ENCODE results near the gene DNAH9. TPM values are rescaled to one million over a fixed set of nuclear protein-coding genes. Genes with fewer than 3 reads are reported as not detected.

The DNAH9 gene
- total and polyA plus RNA-seq, 12 donors = 0.06 to 0.10 TPM; not detected in 10

GRCh38 chr17:11618861-11619566 is 20.7 kb downstream of the DNAH9 start:
- intact Hi-C loops (cut with DNase I) = loop anchor here in 1 of 10 donors (10.0 kb wide), 1 partner anchor 64 kb away; no protein-coding TSS in a partner anchor
- ATAC-seq (peak in 5 of 8 donors; percentile 19 to 65 (median 49)), DNase-seq (peak in 1 of 2 donors; percentile 47)
- Histone ChIP-seq H3K27ac (no peak overlapping the region), H3K36me3 (no peaks in the 10 kb centered on the region), H3K27me3 (peaks cover 0 to 10% (median 3%) of the 10 kb centered on the region in 7 donors), H3K9me3 (no peaks in the 10 kb centered on the region), H3K4me1 (peaks cover 0 to 5% (median 0%) of the 10 kb centered on the region in 9 donors), H3K4me3 (no peak overlapping the region)
- no peak for TF ChIP-seq CTCF (IDR thresholded peaks at IDR 0.05)
- 60 to 67% methylated on average over 8 of the region's 8 CpGs for WGBS, 2 donors

- TF ChIP-seq CTCF (IDR thresholded peaks at IDR 0.05) = no peak
- intact Hi-C loops (cut with DNase I) = loop anchor here in 1 of 10 donors (10.0 kb wide), 1 partner anchor 58 kb away; no protein-coding TSS in a partner anchor
- H3K36me3 ChIP-seq = no peaks in the 10 kb centered on the region
- H3K4me3 ChIP-seq = no peak overlapping the region
- DNase-seq (no peak), ATAC-seq (no peak)
- no peaks in the 10 kb centered on the region for H3K9me3 ChIP-seq
- H3K4me1 ChIP-seq = peaks cover 0 to 5% (median 0%) of the 10 kb centered on the region in 9 donors
- H3K27ac ChIP-seq = no peak overlapping the region
- H3K27me3 ChIP-seq = peaks cover 0 to 25% (median 0%) of the 10 kb centered on the region in 7 donors
- 81 to 90% methylated on average over 5 of the region's 5 CpGs for WGBS, 2 donors
Measured at GRCh38 chr17:11622492-11622891, 24.2 kb downstream of the DNAH9 start.

GRCh38 chr17:11624976-11625375 is 26.7 kb downstream of the DNAH9 start:
- Histone ChIP-seq H3K27ac (no peak overlapping the region), H3K4me1 (no peaks in the 10 kb centered on the region), H3K9me3 (no peaks in the 10 kb centered on the region), H3K36me3 (no peaks in the 10 kb centered on the region), H3K27me3 (peaks cover 0 to 39% (median 9%) of the 10 kb centered on the region in 7 donors), H3K4me3 (no peak overlapping the region)
- intact Hi-C loops (cut with DNase I) = loop anchor here in 1 of 10 donors (10.0 kb wide), 1 partner anchor 60 kb away; no protein-coding TSS in a partner anchor
- DNase-seq (no peak), ATAC-seq (no peak)
- WGBS, 2 donors = 59 to 61% methylated on average over 6 of the region's 6 CpGs
- no peak for TF ChIP-seq CTCF (IDR thresholded peaks at IDR 0.05)

- no peaks in the 10 kb centered on the region for H3K36me3 ChIP-seq
- H3K4me3 ChIP-seq = no peak overlapping the region
- WGBS, 2 donors = 76 to 80% methylated on average over 3 of the region's 3 CpGs
- ATAC-seq (no peak), DNase-seq (no peak)
- intact Hi-C loops (cut with DNase I) = loop anchor here in 1 of 10 donors (10.0 kb wide), 1 partner anchor 61 kb away; no protein-coding TSS in a partner anchor
- H3K9me3 ChIP-seq = no peaks in the 10 kb centered on the region
- no peaks in the 10 kb centered on the region for H3K4me1 ChIP-seq
- H3K27me3 ChIP-seq = peaks cover 0 to 48% (median 18%) of the 10 kb centered on the region in 7 donors
- no peak for TF ChIP-seq CTCF (IDR thresholded peaks at IDR 0.05)
- H3K27ac ChIP-seq = no peak overlapping the region
Measured at GRCh38 chr17:11625878-11626277, 27.6 kb downstream of the DNAH9 start.
